GM23338 (cell line): ENCODE data around the gene PAX6. TPM values are rescaled to one million over a fixed set of nuclear protein-coding genes. Genes with fewer than 3 reads are reported as not detected.

Experiments used
- ATAC-seq: fragments of 200-7000 bp; cut with Tn5 transposase; 3 replicates; pipeline ENCODE4 v1.9.1; 2020
- DNase-seq: peaks from one replicate; pipeline ENCODE4 v3.0.0-alpha.2; 2015; ENCODE audit warnings: low spot score
- H2AFZ ChIP-seq: fragments of 200-600 bp; sonication (generic); 2 replicates; pipeline ENCODE4 v1.8.0; 2016; ENCODE audit warnings: antibody characterized with exemption, mild to moderate bottlenecking, moderate library complexity
- H3F3A ChIP-seq: fragments of 200-600 bp; sonication (generic); replicated peaks from 2 replicates; pipeline ENCODE4 v1.8.0; 2017; ENCODE audit warnings: antibody characterized with exemption, mixed run types, low read depth
- H3K27ac ChIP-seq: fragments of 200-600 bp; sonication (generic); 2 replicates; pipeline ENCODE4 v1.6.1; 2016; ENCODE audit warnings: low read depth
- H3K27me3 ChIP-seq: fragments of 200-600 bp; sonication (generic); 2 replicates; pipeline ENCODE4 v1.8.0; 2016; ENCODE audit warnings: mild to moderate bottlenecking, mixed run types, moderate library complexity; ENCODE audit not compliant: insufficient read depth
- H3K36me3 ChIP-seq: fragments of 200-600 bp; sonication (generic); 2 replicates; pipeline ENCODE4 v1.8.0; 2016; ENCODE audit warnings: mild to moderate bottlenecking; ENCODE audit not compliant: insufficient read depth
- H3K4me1 ChIP-seq: fragments of 200-600 bp; sonication (generic); 2 replicates; pipeline ENCODE4 v1.8.0; 2016; ENCODE audit warnings: mild to moderate bottlenecking, moderate library complexity; ENCODE audit not compliant: insufficient read depth
- H3K4me2 ChIP-seq: fragments of 200-600 bp; sonication (generic); 2 replicates; pipeline ENCODE4 v1.7.1; 2017; ENCODE audit warnings: mixed run types
- H3K4me3 ChIP-seq: fragments of 200-600 bp; sonication (generic); 2 replicates; pipeline ENCODE4 v1.6.1; 2016; ENCODE audit warnings: mixed run types
- H3K79me2 ChIP-seq: fragments of 200-600 bp; sonication (generic); replicated peaks from 2 replicates; pipeline ENCODE4 v1.8.0; 2017; ENCODE audit warnings: mild to moderate bottlenecking; ENCODE audit not compliant: insufficient read depth
- H3K9me2 ChIP-seq: fragments of 200-600 bp; sonication (generic); 2 replicates; pipeline ENCODE4 v1.8.0; 2017; ENCODE audit not compliant: insufficient read depth
- H4K20me1 ChIP-seq: fragments of 200-600 bp; sonication (generic); replicated peaks from 2 replicates; pipeline ENCODE4 v1.8.0; 2017; ENCODE audit warnings: mild to moderate bottlenecking; ENCODE audit not compliant: insufficient read depth
- H3K27ac Mint-ChIP-seq: 2 replicates; pipeline ENCODE4 v1.8.0; 2020; ENCODE audit warnings: inconsistent platforms, mild to moderate bottlenecking, moderate library complexity, mixed read lengths
- H3K27me3 Mint-ChIP-seq: 3 replicates; pipeline ENCODE4 v1.8.0; 2022; ENCODE audit warnings: low read depth, mild to moderate bottlenecking, moderate library complexity, mixed read lengths, inconsistent platforms; ENCODE audit not compliant: insufficient read depth, poor library complexity
- H3K36me3 Mint-ChIP-seq: 3 replicates; pipeline ENCODE4 v1.8.0; 2021; ENCODE audit warnings: low read depth, mild to moderate bottlenecking, inconsistent platforms, moderate library complexity, mixed read lengths
- H3K4me1 Mint-ChIP-seq: 3 replicates; pipeline ENCODE4 v1.8.0; 2020; ENCODE audit warnings: mild to moderate bottlenecking, inconsistent platforms, mixed read lengths
- H3K4me3 Mint-ChIP-seq: 3 replicates; pipeline ENCODE4 v1.8.0; 2021; ENCODE audit warnings: moderate library complexity, mild to moderate bottlenecking, inconsistent platforms, mixed read lengths
- H3K9me3 Mint-ChIP-seq: 3 replicates; pipeline ENCODE4 v1.8.0; 2020; ENCODE audit warnings: moderate library complexity, mild to moderate bottlenecking, inconsistent platforms, mixed read lengths
- CREB1 ChIP-seq: fragments of 250-450 bp; sonication (Bioruptor Pico); IDR thresholded peaks from 2 replicates; pipeline ENCODE4 v1.5.0; 2020; ENCODE audit warnings: low read depth, mild to moderate bottlenecking, moderate library complexity
- EZH2 ChIP-seq: fragments of 200-600 bp; sonication (generic); IDR thresholded peaks from one replicate; pipeline ENCODE4 v1.8.0; 2017; ENCODE audit warnings: antibody characterized with exemption, mild to moderate bottlenecking, low read depth; ENCODE audit not compliant: unreplicated experiment
- EZH2phosphoT487 ChIP-seq: fragments of 200-600 bp; sonication (generic); IDR thresholded peaks from one replicate; pipeline ENCODE4 v1.8.1; 2018; ENCODE audit warnings: antibody characterized with exemption; ENCODE audit not compliant: unreplicated experiment
- NANOG ChIP-seq: IDR thresholded peaks from 2 replicates; pipeline ENCODE4 v1.6.1; 2016; ENCODE audit warnings: antibody characterized with exemption, borderline replicate concordance
- POLR2AphosphoS5 ChIP-seq: IDR thresholded peaks from 2 replicates; pipeline ENCODE4 v1.6.1; 2016; ENCODE audit warnings: antibody characterized with exemption, low read depth
- STAT1 ChIP-seq: IDR thresholded peaks from one replicate; pipeline ENCODE4 v1.6.1; 2016; ENCODE audit warnings: antibody characterized with exemption; ENCODE audit not compliant: unreplicated experiment
- ZNF114 ChIP-seq: fragments of 250-450 bp; sonication (Bioruptor Pico); IDR thresholded peaks from 2 replicates; pipeline ENCODE4 v1.5.0; 2020; ENCODE audit warnings: mild to moderate bottlenecking, moderate library complexity
- polyA plus RNA-seq: library from polyadenylated mRNA; unstranded; fragments of >200 nt; fragmentation: Nextera tagmentation; extraction: Ambion mirVana; gene quantifications from 2 replicates; pipeline ENCODE4 v1.2.1, GENCODE V29; 2016
- total RNA-seq: library from RNA; depleted of rRNA; stranded (reverse); fragments of >200 nt; shearing (Covaris generic); gene quantifications from 2 replicates; pipeline ENCODE4 v1.2.3, GENCODE V29; 2014
- TF ChIP-seq, protein P1 (sequence below), 2 experiments: fragments of 200-600 bp in 1 of 2; sonication (generic) in 1 of 2; conservative IDR thresholded peaks; 2 replicates each; pipeline versions ENCODE4 v1.5.1 to v1.6.1; 2016 to 2017; ENCODE audit warnings: antibody characterized with exemption in 2 of 2, low read depth in 2 of 2, mild to moderate bottlenecking in 2 of 2, moderate library complexity in 1 of 2
- TF ChIP-seq, protein P2 (sequence below): IDR thresholded peaks from one replicate; pipeline ENCODE4 v1.6.1; 2018; ENCODE audit warnings: antibody characterized with exemption; ENCODE audit not compliant: unreplicated experiment

PAX6 gene
- total and polyA plus RNA-seq, 2 experiments from 2014 or later = 0.17 to 0.45 TPM

DNA sequence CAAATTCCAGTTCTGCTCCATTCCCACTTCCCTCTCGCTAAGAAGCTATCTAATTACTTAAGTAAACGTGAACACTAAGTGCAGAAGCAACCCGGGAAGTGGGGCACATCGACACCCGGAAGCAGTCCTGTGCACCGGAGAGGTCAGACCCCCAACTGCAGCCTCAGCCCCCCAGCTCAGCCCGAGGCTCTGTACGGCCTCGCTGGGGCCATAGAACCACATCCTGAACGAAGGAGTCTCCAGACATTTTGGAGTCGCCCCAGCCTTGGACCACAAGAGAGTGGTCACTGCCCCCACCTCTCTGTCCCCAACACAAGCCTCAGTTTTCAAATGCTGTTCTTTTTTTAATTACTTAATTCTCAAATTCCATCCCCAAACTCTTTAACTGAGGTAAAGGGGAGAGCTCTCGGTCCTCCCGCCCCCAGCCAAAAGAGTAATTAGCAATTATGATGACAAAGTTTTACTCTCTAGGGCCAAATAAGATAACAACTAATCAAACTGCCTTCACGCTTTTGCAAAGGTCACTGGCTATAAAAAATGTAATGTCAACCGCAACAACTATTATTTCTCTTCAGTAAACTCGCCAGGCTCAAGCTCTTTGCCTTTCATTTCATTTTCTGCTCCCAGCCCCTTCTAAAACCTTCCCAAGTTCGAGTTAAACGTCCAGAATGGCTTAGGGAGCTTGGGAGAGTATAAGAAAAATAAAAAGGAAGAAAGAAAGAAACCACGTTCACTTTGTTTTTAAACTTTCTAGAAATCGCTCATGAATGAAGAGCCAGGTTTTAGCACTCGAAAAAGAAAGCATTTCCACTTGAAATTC lies 2.2 kb downstream of the PAX6 start:
- Mint-ChIP-seq H3K4me1 (peaks cover 60% of the 10 kb centered on the region), H3K27me3 (peaks cover 96% of the 10 kb centered on the region), H3K4me3 (peak overlapping the region; percentile 66), H3K9me3 (peaks cover 13% of the 10 kb centered on the region; the same call in 2 of the 3 replicates), H3K36me3 (peaks cover 4% of the 10 kb centered on the region; the same call in 1 of the 3 replicates), H3K27ac (no peak overlapping the region)
- peak; percentile 22 for DNase-seq
- Histone ChIP-seq H3K79me2 (no peaks in the 10 kb centered on the region), H4K20me1 (peaks cover 11% of the 10 kb centered on the region), H3K36me3 (no peaks in the 10 kb centered on the region), H3K27ac (no peak overlapping the region), H3K4me2 (peak overlapping the region; percentile 74), H3K4me3 (peak overlapping the region; percentile 71), H2AFZ (0 out of 2 replicates have a peak overlapping the region, but pooled peaks have one; percentile 38), H3F3A (peaks cover 44% of the 10 kb centered on the region), H3K9me2 (no peaks in the 10 kb centered on the region), H3K27me3 (peaks cover 99% of the 10 kb centered on the region), H3K4me1 (peaks cover 72% of the 10 kb centered on the region)
- no peak for ATAC-seq
- TF ChIP-seq EZH2 (peak; percentile 86), POLR2AphosphoS5 (no peak)

DNA sequence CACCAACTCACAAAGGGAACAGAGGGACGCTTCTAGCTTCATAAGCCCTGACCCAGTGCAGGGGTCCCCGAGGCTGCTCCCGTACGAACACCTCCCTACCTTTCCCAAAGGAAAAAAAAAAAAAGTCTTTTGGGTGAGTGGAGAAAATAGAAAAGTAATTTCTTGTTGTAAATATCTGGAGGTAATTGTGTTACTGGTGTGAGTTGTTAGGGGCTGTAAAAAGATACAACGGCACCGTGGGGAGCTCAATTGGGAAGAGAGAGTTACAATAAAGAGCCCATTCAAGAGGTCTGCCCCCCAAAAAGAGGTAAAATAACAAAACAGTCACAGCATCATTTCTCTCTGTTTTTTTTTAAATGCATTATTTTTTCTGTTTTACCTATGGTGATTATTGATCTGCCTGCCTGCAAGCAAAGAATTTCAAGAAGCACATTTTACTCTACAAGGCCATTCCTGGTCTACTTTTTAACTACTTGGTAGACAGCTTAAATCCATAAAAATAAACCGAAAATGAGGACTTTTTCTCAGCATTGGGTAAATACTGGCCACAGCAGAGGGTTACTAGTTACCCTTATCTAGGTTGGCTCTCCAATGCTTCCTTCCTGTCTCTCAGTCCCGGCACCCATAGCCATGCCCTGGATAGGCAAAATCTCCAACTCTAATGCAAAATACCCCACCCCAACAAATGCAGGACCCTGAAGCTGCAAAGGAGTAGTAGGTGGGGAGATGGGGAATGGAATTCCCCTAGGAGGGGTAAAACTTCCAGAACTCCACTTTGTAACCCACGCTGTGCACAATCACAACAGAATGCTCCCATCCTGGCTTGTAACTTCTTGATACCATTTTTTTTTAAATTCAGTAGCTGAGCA lies 3.1 kb downstream of the PAX6 start:
- H3F3A ChIP-seq = peaks cover 51% of the 10 kb centered on the region
- H3K27ac Mint-ChIP-seq = no peak overlapping the region
- no peaks in the 10 kb centered on the region for H3K9me2 ChIP-seq
- H4K20me1 ChIP-seq = peaks cover 17% of the 10 kb centered on the region
- peaks cover 4% of the 10 kb centered on the region; the same call in 1 of the 3 replicates for H3K36me3 Mint-ChIP-seq
- no peaks in the 10 kb centered on the region for H3K36me3 ChIP-seq
- DNase-seq (peak; percentile 19), ATAC-seq (no peak)
- H3K9me3 Mint-ChIP-seq = peaks cover 17% of the 10 kb centered on the region; the same call in 2 of the 3 replicates
- H3K4me2 ChIP-seq = peak overlapping the region; percentile 74
- H3K79me2 ChIP-seq = no peaks in the 10 kb centered on the region
- peak overlapping the region; percentile 66; the same call in 2 of the 3 replicates for H3K4me3 Mint-ChIP-seq
- H3K27me3 ChIP-seq = peaks cover 99% of the 10 kb centered on the region
- H2AFZ ChIP-seq = no peak overlapping the region
- H3K27me3 Mint-ChIP-seq = peaks cover 96% of the 10 kb centered on the region
- peaks cover 80% of the 10 kb centered on the region for H3K4me1 ChIP-seq
- H3K4me3 ChIP-seq = peak overlapping the region; percentile 71
- peak; percentile 74 for TF ChIP-seq EZH2
- no peak for TF ChIP-seq POLR2AphosphoS5
- peaks cover 64% of the 10 kb centered on the region for H3K4me1 Mint-ChIP-seq
- no peak overlapping the region for H3K27ac ChIP-seq

DNA sequence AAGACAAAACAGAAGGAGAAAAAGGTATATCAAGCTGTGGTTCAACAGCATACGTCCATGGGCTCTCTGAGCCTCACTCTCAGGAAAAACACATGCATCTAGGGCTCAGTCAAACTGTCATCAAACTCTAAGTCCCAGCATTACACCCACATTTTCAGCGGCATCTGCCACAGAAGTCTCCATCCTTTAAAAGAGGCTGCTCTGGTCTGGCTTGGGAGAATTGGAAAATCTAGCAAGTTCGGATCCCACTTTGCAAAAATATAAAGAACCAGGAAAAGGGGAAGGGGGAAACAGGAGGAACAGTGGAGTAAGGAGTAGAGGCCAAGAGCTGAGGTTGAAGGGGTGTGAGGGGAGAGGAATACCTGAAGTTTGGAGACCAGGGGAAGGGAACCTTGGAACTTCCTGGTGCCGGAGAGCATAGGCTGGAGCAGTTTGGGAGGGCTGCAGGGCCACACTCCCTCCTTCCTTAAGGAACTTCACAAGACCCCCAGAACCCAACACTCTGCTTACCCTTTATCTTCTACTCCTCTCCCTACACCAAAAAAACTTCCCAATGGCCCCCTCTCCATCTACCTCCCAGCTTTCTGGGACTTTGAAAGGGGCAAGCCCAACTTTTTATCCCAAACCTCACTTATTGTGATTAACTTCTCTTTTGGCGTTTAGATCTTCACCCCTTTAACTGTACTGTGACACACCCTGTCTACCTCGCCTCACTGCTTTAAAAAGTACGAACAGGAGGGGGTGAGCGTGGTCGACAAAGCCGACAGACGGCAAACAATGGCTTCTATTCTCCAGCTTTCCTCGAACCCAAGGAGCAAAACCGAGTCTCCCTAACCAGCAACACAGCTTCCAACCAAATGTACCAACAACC lies 4.0 kb downstream of the PAX6 start:
- H3K36me3 Mint-ChIP-seq = peaks cover 4% of the 10 kb centered on the region; the same call in 1 of the 3 replicates
- H4K20me1 ChIP-seq = peaks cover 18% of the 10 kb centered on the region
- H3K27ac ChIP-seq = no peak overlapping the region
- H3K4me1 ChIP-seq = peaks cover 73% of the 10 kb centered on the region
- no peak for ATAC-seq
- H3K4me2 ChIP-seq = peak overlapping the region; percentile 74
- H2AFZ ChIP-seq = no peak overlapping the region
- peaks cover 99% of the 10 kb centered on the region for H3K27me3 ChIP-seq
- H3K9me2 ChIP-seq = no peaks in the 10 kb centered on the region
- peaks cover 65% of the 10 kb centered on the region for H3K4me1 Mint-ChIP-seq
- H3K27ac Mint-ChIP-seq = no peak overlapping the region
- peak overlapping the region; percentile 32 for H3K4me3 Mint-ChIP-seq
- no peaks in the 10 kb centered on the region for H3K79me2 ChIP-seq
- H3K9me3 Mint-ChIP-seq = peaks cover 16% of the 10 kb centered on the region; the same call in 2 of the 3 replicates
- DNase-seq = peak; percentile 55
- H3F3A ChIP-seq = peaks cover 52% of the 10 kb centered on the region
- H3K4me3 ChIP-seq = peak overlapping the region; percentile 58; the same call in 1 of the 2 replicates
- H3K36me3 ChIP-seq = no peaks in the 10 kb centered on the region
- peaks cover 96% of the 10 kb centered on the region for H3K27me3 Mint-ChIP-seq
- TF ChIP-seq EZH2phosphoT487 (peak; percentile 57), ZNF114 (no peak), STAT1 (no peak), EZH2 (peak; percentile 92), NANOG (no peak), CREB1 (no peak)
- TF ChIP-seq, protein P1, sequence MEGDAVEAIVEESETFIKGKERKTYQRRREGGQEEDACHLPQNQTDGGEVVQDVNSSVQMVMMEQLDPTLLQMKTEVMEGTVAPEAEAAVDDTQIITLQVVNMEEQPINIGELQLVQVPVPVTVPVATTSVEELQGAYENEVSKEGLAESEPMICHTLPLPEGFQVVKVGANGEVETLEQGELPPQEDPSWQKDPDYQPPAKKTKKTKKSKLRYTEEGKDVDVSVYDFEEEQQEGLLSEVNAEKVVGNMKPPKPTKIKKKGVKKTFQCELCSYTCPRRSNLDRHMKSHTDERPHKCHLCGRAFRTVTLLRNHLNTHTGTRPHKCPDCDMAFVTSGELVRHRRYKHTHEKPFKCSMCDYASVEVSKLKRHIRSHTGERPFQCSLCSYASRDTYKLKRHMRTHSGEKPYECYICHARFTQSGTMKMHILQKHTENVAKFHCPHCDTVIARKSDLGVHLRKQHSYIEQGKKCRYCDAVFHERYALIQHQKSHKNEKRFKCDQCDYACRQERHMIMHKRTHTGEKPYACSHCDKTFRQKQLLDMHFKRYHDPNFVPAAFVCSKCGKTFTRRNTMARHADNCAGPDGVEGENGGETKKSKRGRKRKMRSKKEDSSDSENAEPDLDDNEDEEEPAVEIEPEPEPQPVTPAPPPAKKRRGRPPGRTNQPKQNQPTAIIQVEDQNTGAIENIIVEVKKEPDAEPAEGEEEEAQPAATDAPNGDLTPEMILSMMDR (conservative IDR thresholded peaks at IDR 0.05; ENCODE audit: low read depth in 2 of 2) = no peak
- TF ChIP-seq, protein P2, sequence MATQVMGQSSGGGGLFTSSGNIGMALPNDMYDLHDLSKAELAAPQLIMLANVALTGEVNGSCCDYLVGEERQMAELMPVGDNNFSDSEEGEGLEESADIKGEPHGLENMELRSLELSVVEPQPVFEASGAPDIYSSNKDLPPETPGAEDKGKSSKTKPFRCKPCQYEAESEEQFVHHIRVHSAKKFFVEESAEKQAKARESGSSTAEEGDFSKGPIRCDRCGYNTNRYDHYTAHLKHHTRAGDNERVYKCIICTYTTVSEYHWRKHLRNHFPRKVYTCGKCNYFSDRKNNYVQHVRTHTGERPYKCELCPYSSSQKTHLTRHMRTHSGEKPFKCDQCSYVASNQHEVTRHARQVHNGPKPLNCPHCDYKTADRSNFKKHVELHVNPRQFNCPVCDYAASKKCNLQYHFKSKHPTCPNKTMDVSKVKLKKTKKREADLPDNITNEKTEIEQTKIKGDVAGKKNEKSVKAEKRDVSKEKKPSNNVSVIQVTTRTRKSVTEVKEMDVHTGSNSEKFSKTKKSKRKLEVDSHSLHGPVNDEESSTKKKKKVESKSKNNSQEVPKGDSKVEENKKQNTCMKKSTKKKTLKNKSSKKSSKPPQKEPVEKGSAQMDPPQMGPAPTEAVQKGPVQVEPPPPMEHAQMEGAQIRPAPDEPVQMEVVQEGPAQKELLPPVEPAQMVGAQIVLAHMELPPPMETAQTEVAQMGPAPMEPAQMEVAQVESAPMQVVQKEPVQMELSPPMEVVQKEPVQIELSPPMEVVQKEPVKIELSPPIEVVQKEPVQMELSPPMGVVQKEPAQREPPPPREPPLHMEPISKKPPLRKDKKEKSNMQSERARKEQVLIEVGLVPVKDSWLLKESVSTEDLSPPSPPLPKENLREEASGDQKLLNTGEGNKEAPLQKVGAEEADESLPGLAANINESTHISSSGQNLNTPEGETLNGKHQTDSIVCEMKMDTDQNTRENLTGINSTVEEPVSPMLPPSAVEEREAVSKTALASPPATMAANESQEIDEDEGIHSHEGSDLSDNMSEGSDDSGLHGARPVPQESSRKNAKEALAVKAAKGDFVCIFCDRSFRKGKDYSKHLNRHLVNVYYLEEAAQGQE = no peak
